ENCODE results near the gene TGFBR1.

TGFBR1 gene

GRCh38 chr9:99172124-99173091 is 67.5 kb downstream of the TGFBR1 start:
- DNase-seq, result no peak

GRCh38 chr9:99173570-99174504 is 68.9 kb downstream of the TGFBR1 start:
- no peak for DNase-seq

- no peak for DNase-seq
These were observed 71.7 kb downstream of the TGFBR1 start for GRCh38 chr9:99176527-99177013.

- no peak for DNase-seq
These were observed 72.9 kb downstream of the TGFBR1 start for GRCh38 chr9:99177576-99178366.

GRCh38 chr9:99178912-99179872 is 74.3 kb downstream of the TGFBR1 start:
- DNase-seq, result no peak

- no peak for DNase-seq
These were observed 75.3 kb downstream of the TGFBR1 start for GRCh38 chr9:99180199-99180598.

GRCh38 chr9:99180662-99181061 is 75.7 kb downstream of the TGFBR1 start:
- no peak for DNase-seq

DNA sequence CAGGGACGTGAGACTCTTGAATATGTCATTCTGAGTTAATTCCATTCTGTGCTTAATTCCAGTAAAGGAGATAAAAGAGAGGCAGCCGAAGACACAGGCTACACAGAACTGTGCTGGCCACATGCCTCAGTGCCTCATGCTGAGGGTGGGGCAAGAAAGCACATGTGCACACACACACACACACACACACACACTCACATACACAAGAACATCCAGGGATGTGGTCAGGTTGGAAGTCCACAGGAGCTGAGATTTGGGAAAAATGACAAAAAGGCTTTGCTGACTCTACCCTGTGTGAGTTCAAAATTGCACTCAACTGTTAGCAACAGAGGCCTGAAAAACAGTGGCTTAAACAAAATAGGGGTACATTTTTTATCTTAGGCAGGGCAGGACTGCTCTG is 76.3 kb downstream of the TGFBR1 start:
- DNase-seq, result no peak

- DNase-seq, result peak; percentile 51 to 75
These were observed 76.7 kb downstream of the TGFBR1 start for GRCh38 chr9:99181621-99182020.

- DNase-seq, result peak in 1 of 2 donors; percentile 19
These were observed 77.4 kb downstream of the TGFBR1 start for GRCh38 chr9:99182356-99182755.

- DNase-seq, result no peak
These were observed 78.7 kb downstream of the TGFBR1 start for GRCh38 chr9:99183616-99184015.

DNA sequence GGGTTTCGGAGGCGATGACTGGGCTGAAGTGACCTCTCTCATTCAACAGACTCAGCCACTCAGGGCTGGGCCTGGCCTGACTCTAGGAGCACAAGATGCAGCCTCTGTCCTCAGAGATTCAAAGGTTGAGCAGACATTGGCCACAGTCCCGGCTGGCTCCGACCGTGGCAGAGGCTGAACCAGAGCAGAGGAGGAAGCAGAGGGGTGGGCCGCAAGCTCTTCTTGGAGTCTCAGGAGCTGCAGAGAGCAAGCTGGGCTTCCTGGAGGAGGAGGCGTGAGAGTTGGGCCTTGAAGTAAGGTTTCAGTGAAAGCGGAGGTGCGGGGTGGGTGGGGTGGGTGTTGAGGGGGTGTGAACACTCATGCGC is 79.2 kb downstream of the TGFBR1 start:
- DNase-seq, result no peak

GRCh38 chr9:99184475-99185347 is 79.8 kb downstream of the TGFBR1 start:
- peak; percentile 80 to 88 for DNase-seq

GRCh38 chr9:99185348-99185632 is 80.4 kb downstream of the TGFBR1 start:
- no peak for DNase-seq

DNA sequence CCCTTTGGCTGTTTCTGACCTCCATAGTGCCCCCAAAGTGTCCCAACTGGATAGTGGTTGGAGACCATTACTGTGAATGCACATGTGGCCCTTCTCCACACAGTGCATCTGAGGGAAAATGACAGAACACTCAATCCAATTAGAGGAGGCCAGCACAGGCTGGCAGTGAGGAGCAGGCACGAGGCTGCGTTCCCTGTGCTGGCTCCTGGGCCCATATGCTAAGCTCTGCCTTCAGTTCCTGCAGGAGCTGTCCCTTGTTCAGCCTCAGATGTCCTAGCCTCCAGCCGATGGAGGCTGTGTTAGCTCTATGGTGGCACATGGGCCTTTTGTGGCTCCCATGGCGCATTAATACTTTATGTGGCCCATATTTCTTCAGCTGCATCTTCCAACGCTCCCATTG is 81.0 kb downstream of the TGFBR1 start:
- no peak for DNase-seq

GRCh38 chr9:99187311-99187710 is 82.4 kb downstream of the TGFBR1 start:
- peak; percentile 12 to 20 for DNase-seq

GRCh38 chr9:99189186-99189585 is 84.3 kb downstream of the TGFBR1 start:
- no peak for DNase-seq

DNA sequence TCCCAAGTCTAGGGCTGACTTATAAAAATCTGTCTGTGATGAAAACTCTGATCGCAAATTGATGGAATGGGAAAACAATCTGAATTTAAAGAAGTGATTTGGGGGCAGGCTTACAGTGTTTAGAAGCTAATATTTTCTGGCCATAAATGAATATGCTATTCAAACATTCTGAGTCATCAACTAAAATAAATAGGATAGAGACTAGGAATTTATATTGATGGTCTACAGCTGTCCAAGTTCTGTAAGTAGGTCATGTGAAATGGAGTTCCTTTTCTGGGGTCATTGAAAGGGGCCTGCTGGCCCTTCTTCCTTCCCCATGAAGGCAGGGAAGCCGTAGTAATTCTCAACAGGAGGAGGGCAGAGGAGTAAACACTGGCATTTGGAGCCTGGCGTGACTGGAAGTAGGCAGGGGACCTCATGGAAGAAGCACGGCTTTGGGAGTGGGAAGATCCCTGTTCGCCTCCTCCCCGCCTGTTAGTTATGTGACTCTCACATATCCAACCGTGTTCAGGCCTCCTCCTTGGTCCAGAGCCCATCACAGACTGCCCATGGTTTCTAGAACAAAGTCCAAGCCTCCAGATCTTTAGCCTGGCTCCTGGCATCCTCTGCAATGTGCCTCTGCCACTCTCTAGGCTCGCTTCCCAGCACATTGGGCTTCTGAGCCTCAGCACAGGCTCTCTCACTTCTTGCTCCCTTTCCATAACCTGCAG is 85.1 kb downstream of the TGFBR1 start:
- DNase-seq, result no peak

GRCh38 chr9:99190597-99191283 is 85.8 kb downstream of the TGFBR1 start:
- DNase-seq, result no peak
